CD14-positive monocyte (primary cell): ENCODE results near the gene VSIG1. TPM values are rescaled to one million over a fixed set of nuclear protein-coding genes. Genes with fewer than 3 reads are reported as not detected.
A peak's percentile ranks its signal among the peaks of the same experiment; 100 is the strongest.

Experiments
- DNase-seq, 3 donors: peaks; one replicate each; pipeline ENCODE4 v3.0.0-alpha.2; 2011 to 2022
- H2AFZ ChIP-seq: 2 replicates; pipeline ENCODE4 v1.6.0; 2012; ENCODE audit warnings: mild to moderate bottlenecking, low read depth, low read length, inconsistent platforms; ENCODE audit not compliant: insufficient read depth, poor library complexity, severe bottlenecking
- H3K27ac ChIP-seq, 2 donors: 1 replicate in 1 of 2; 2 replicates in 1 of 2; pipeline ENCODE4 v1.5.1; 2012 to 2013; ENCODE audit warnings: low read length in 2 of 2, control low read depth in 1 of 2, inconsistent platforms in 1 of 2, low read depth in 1 of 2, mild to moderate bottlenecking in 1 of 2
- H3K27me3 ChIP-seq, 2 donors: one replicate each; pipeline versions ENCODE4 v1.6.0 to v1.6.1; 2011 to 2013; ENCODE audit warnings: low read length in 2 of 2; ENCODE audit not compliant: control insufficient read depth in 2 of 2, insufficient read depth in 2 of 2
- H3K36me3 ChIP-seq, 2 donors: replicated peaks in 1 of 2; 1 replicate in 1 of 2; 2 replicates in 1 of 2; pipeline versions ENCODE4 v1.5.1 to v1.6.1; 2012 to 2013; ENCODE audit warnings: low read length in 2 of 2, control low read depth in 1 of 2, inconsistent platforms in 1 of 2, mild to moderate bottlenecking in 1 of 2; ENCODE audit not compliant: insufficient read depth in 2 of 2, control insufficient read depth in 1 of 2
- H3K4me1 ChIP-seq, 2 donors: 1 replicate in 1 of 2; 2 replicates in 1 of 2; pipeline versions ENCODE4 v1.5.1 to v1.6.1; 2012 to 2013; ENCODE audit warnings: low read length in 2 of 2, control low read depth in 1 of 2, inconsistent platforms in 1 of 2, mild to moderate bottlenecking in 1 of 2, moderate library complexity in 1 of 2; ENCODE audit not compliant: insufficient read depth in 2 of 2, control insufficient read depth in 1 of 2
- H3K4me2 ChIP-seq: replicated peaks from 2 replicates; pipeline ENCODE3; 2012; ENCODE audit warnings: low read length, moderate library complexity, mild to moderate bottlenecking; ENCODE audit not compliant: poor library complexity, severe bottlenecking; ENCODE audit errors: extremely low read depth
- H3K4me3 ChIP-seq, 3 experiments: fragments of 200-600 bp in 1 of 3; sonication (generic) in 1 of 3; replicated peaks in 1 of 3; 1 replicate in 2 of 3; 2 replicates in 1 of 3; pipeline ENCODE4 v1.5.1; 2011 to 2013; ENCODE audit warnings: low read length in 3 of 3, mild to moderate bottlenecking in 3 of 3, control low read depth in 2 of 3, low read depth in 2 of 3, inconsistent platforms in 1 of 3, moderate library complexity in 1 of 3
- H3K79me2 ChIP-seq: 2 replicates; pipeline ENCODE4 v1.6.0; 2012; ENCODE audit warnings: mild to moderate bottlenecking, control low read depth, inconsistent platforms, low read length, moderate library complexity; ENCODE audit not compliant: insufficient read depth
- H3K9ac ChIP-seq: 2 replicates; pipeline ENCODE4 v1.6.0; 2017; ENCODE audit warnings: low read length, mild to moderate bottlenecking; ENCODE audit not compliant: insufficient read depth, poor library complexity, severe bottlenecking
- H3K9me3 ChIP-seq, 2 donors: replicated peaks in 1 of 2; 1 replicate in 1 of 2; 2 replicates in 1 of 2; pipeline versions ENCODE4 v1.5.1 to v1.6.1; 2012 to 2013; ENCODE audit warnings: low read length in 2 of 2, control low read depth in 1 of 2; ENCODE audit not compliant: control insufficient read depth in 1 of 2, insufficient read depth in 1 of 2
- H4K20me1 ChIP-seq: 2 replicates; pipeline ENCODE4 v1.6.0; 2012; ENCODE audit warnings: mild to moderate bottlenecking, low read length, control low read depth, moderate library complexity; ENCODE audit not compliant: insufficient read depth
- H3K27ac Mint-ChIP-seq, 7 donors: one replicate each; pipeline ENCODE4 v1.8.0; 2020; ENCODE audit warnings: mild to moderate bottlenecking in 7 of 7, mixed read lengths in 7 of 7, moderate library complexity in 6 of 7, inconsistent platforms in 2 of 7
- H3K27me3 Mint-ChIP-seq, 3 donors: one replicate each; pipeline ENCODE4 v1.8.0; 2021 to 2022; ENCODE audit warnings: low read depth in 3 of 3, mild to moderate bottlenecking in 3 of 3, mixed read lengths in 3 of 3, moderate library complexity in 3 of 3, inconsistent platforms in 1 of 3
- H3K36me3 Mint-ChIP-seq, 2 donors: one replicate each; pipeline ENCODE4 v1.8.0; 2020; ENCODE audit warnings: mixed read lengths in 2 of 2, inconsistent platforms in 1 of 2, mild to moderate bottlenecking in 1 of 2
- H3K4me1 Mint-ChIP-seq: one replicate; pipeline ENCODE4 v1.8.0; 2020; ENCODE audit warnings: mild to moderate bottlenecking, mixed read lengths
- H3K4me3 Mint-ChIP-seq, 2 donors: one replicate each; pipeline ENCODE4 v1.8.0; 2020; ENCODE audit warnings: mild to moderate bottlenecking in 2 of 2, mixed read lengths in 2 of 2, moderate library complexity in 1 of 2
- H3K9me3 Mint-ChIP-seq, 7 donors: one replicate each; pipeline ENCODE4 v1.8.0; 2020 to 2022; ENCODE audit warnings: mixed read lengths in 7 of 7, mild to moderate bottlenecking in 6 of 7, moderate library complexity in 6 of 7, inconsistent platforms in 2 of 7
- CTCF ChIP-seq: fragments of 200-600 bp; IDR thresholded peaks from one replicate; pipeline ENCODE4 v1.8.0; 2022; ENCODE audit warnings: antibody characterized with exemption, mild to moderate bottlenecking
- WGBS: methylation state at CpG from one replicate; pipeline ENCODE4 v1.1.5; 2013; ENCODE audit warnings: missing lambda C conversion rate; ENCODE audit not compliant: insufficient coverage; 5-methylcytosine and 5-hydroxymethylcytosine counted together
- intact Hi-C, 2 donors: fragments of 100-400 bp; cut with micrococcal nuclease; formaldehyde crosslinking; loops; one replicate each; pipeline versions ENCODE4 v1.15.0 to v1.15.1; 2023
- polyA plus RNA-seq, 3 donors: library from polyadenylated mRNA; depleted of rRNA in 1 of 3; unstranded in 2 of 3; stranded (reverse) in 1 of 3; fragments of 300-500 nt in 2 of 3; fragments of >200 nt in 1 of 3; fragmentation: Illumina TruSeq in 2 of 3; gene quantifications; 1 replicate in 2 of 3; 2 replicates in 1 of 3; pipeline ENCODE4 v1.2.3, GENCODE V29; 2012 to 2021

VSIG1 gene
- polyA plus RNA-seq, 3 donors, result not detected

GRCh38 chrX:108121291-108121690 is 76.4 kb downstream of the VSIG1 start:
- Histone ChIP-seq H3K4me2 (no peak overlapping the region), H3K36me3 (no peaks in the 10 kb centered on the region), H3K4me1 (no peaks in the 10 kb centered on the region), H3K4me3 (no peak overlapping the region), H4K20me1 (no peaks in the 10 kb centered on the region), H3K9ac (no peak overlapping the region), H3K79me2 (no peaks in the 10 kb centered on the region), H3K9me3 (no peaks in the 10 kb centered on the region), H3K27ac (no peak overlapping the region), H3K27me3 (no peaks in the 10 kb centered on the region), H2AFZ (no peak overlapping the region)
- Mint-ChIP-seq H3K36me3 (peaks cover 0 to 2% of the 10 kb centered on the region in 2 donors), H3K4me1 (no peaks in the 10 kb centered on the region), H3K4me3 (no peak overlapping the region), H3K9me3 (no peaks in the 10 kb centered on the region), H3K27me3 (peaks cover 1 to 15% (median 1%) of the 10 kb centered on the region in 3 donors), H3K27ac (peak overlapping the region in 1 of 7 donors; percentile 34)
- intact Hi-C loops, result no loop called here
- no peak for TF ChIP-seq CTCF
- WGBS, result 100% methylated on average over 1 of the region's 3 CpGs
- DNase-seq, result no peak

- Mint-ChIP-seq H3K27ac (no peak overlapping the region), H3K4me3 (no peak overlapping the region), H3K27me3 (peaks cover 0 to 14% (median 1%) of the 10 kb centered on the region in 3 donors), H3K9me3 (no peaks in the 10 kb centered on the region), H3K36me3 (peaks cover 4 to 10% of the 10 kb centered on the region in 2 donors), H3K4me1 (peaks cover 4% of the 10 kb centered on the region)
- no peak for DNase-seq
- Histone ChIP-seq H3K27ac (no peak overlapping the region), H3K4me2 (no peak overlapping the region), H3K9me3 (no peaks in the 10 kb centered on the region), H3K36me3 (peaks cover 5 to 13% of the 10 kb centered on the region in 2 donors), H3K4me3 (no peak overlapping the region), H4K20me1 (no peaks in the 10 kb centered on the region), H3K4me1 (no peaks in the 10 kb centered on the region), H3K27me3 (no peaks in the 10 kb centered on the region), H3K9ac (no peak overlapping the region), H2AFZ (no peak overlapping the region), H3K79me2 (no peaks in the 10 kb centered on the region)
- no peak for TF ChIP-seq CTCF
- WGBS, result no CpG with 5 or more reads among the region's 2 CpGs
- intact Hi-C loops, result no loop called here
Observed at GRCh38 chrX:108122748-108123147, 77.9 kb downstream of the VSIG1 start.
